ENCODE measurements around the gene GPC6. TPM values are rescaled to one million over a fixed set of nuclear protein-coding genes. Genes with fewer than 3 reads are reported as not detected.

The GPC6 gene
- total RNA-seq, 1 donor from 2014 or later: 42.9 TPM

DNA sequence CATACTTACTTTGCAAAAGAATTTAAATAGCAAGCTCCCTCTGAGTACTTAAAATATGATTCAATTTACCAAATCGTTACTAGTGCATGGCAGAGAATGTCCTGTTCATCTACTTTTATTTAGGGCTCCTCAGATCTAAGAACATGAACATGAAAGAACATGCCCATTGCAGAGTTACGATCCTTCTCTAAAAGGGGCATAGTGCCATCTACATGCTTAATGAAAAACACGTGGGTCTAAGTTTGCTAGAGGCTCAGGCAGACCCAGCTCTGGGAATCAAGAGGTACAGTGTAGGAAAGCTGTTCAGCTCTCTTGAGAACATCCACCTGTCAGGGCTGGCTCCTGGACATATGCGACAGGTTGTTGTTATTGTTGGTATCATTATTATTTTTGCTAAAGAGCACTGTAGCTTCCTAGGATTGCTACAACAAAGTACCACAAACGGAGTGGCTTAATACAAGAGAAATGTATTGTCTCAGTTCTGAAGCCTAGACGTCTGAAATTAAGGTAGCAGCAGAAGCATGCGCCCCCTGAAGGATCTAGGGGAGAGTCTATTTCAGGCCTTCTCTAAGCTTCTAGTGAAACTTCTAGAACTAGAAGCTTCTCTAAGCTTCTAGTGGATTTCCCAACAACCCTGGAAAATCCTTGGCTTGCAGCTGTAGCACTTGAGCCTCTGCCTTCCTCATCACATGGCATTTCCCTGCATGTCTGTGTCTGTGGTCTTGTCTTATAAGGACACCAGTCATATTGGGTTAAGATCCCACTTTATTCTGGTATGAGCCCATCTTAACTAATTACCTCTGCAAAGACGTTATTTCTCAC is 1119.0 kb downstream of the GPC6 start:
- Mint-ChIP-seq H3K27ac (no peak overlapping the region), H3K36me3 (no peaks in the 10 kb centered on the region), H3K4me3 (no peak overlapping the region), H3K4me1 (peaks cover 31% of the 10 kb centered on the region), H3K9me3 (no peaks in the 10 kb centered on the region), H3K27me3 (ENCODE audit: insufficient read depth, low read depth) (peaks cover 2% of the 10 kb centered on the region)
- H3K9me3 ChIP-seq (ENCODE audit: low read depth): no peaks in the 10 kb centered on the region
- H2AFZ ChIP-seq (replicated peaks): no peak overlapping the region
- H3K27me3 ChIP-seq: no peaks in the 10 kb centered on the region
- no peaks in the 10 kb centered on the region for H4K20me1 ChIP-seq (ENCODE audit: low read depth)
- peaks cover 10% of the 10 kb centered on the region for H3K4me1 ChIP-seq
- TF ChIP-seq EZH2 (IDR thresholded peaks at IDR 0.05) (no peak), CTCF (IDR thresholded peaks at IDR 0.05) (no peak), EZH2phosphoT487 (IDR thresholded peaks at IDR 0.05) (no peak)
- H3K4me3 ChIP-seq: no peak overlapping the region
- H3K9ac ChIP-seq: no peak overlapping the region
- no peak for DNase-seq (ENCODE audit: low spot score)
- H3K79me2 ChIP-seq (ENCODE audit: low read depth): no peaks in the 10 kb centered on the region
- H3F3A ChIP-seq (ENCODE audit: low read depth): peaks cover 13% of the 10 kb centered on the region
- H3K27ac ChIP-seq: no peak overlapping the region
- H3K4me2 ChIP-seq: no peak overlapping the region
- H3K36me3 ChIP-seq: no peaks in the 10 kb centered on the region

DNA sequence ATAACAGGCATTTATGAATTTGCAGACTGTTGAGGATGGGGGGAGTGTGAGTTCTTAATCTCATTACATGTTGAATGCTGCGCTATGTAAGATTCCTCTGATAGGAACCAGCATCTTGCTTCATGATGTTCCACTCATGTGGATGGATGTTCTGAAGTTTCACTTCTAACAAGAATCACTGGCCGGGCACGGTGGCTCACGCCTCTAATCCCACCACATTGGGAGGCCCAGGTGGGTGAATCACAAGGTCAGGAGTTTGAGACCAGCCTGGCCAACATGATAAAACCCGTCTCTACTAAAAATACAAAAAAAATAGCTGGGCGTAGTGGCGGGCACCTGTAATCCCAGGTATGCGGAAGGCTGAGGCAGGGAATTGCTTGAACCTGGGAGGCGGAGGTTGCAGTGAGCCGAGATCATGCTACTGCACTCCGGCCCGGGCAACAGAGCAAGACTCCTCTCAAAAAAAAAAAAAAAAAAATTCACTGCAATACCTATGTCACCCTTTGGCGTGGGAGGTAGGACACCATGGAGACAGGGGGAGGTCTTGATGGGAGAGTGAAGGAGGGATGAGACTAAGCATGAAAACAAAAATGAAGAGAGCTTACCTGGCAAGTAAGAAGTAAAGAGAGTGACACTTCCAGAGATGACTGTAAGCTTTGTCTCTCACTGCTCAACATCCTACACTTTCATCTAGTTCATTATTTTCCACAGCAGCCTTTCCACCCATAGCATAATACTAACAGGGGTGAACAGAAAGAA is 1119.8 kb downstream of the GPC6 start:
- Histone ChIP-seq H2AFZ (replicated peaks) (no peak overlapping the region), H3K4me2 (no peak overlapping the region), H3K79me2 (ENCODE audit: low read depth) (no peaks in the 10 kb centered on the region), H3F3A (ENCODE audit: low read depth) (peaks cover 18% of the 10 kb centered on the region), H4K20me1 (ENCODE audit: low read depth) (no peaks in the 10 kb centered on the region), H3K9me3 (ENCODE audit: low read depth) (no peaks in the 10 kb centered on the region), H3K36me3 (no peaks in the 10 kb centered on the region), H3K27me3 (no peaks in the 10 kb centered on the region), H3K9ac (no peak overlapping the region), H3K27ac (no peak overlapping the region), H3K4me3 (no peak overlapping the region), H3K4me1 (peaks cover 18% of the 10 kb centered on the region)
- no peaks in the 10 kb centered on the region for H3K9me3 Mint-ChIP-seq
- no peak for DNase-seq (ENCODE audit: low spot score)
- TF ChIP-seq CTCF (IDR thresholded peaks at IDR 0.05): no peak
- TF ChIP-seq EZH2 (IDR thresholded peaks at IDR 0.05): no peak
- no peak for TF ChIP-seq EZH2phosphoT487 (IDR thresholded peaks at IDR 0.05)
- peaks cover 40% of the 10 kb centered on the region for H3K4me1 Mint-ChIP-seq
- H3K4me3 Mint-ChIP-seq: no peak overlapping the region
- H3K36me3 Mint-ChIP-seq: no peaks in the 10 kb centered on the region
- H3K27me3 Mint-ChIP-seq (ENCODE audit: insufficient read depth, low read depth): peaks cover 2% of the 10 kb centered on the region
- no peak overlapping the region for H3K27ac Mint-ChIP-seq

DNA sequence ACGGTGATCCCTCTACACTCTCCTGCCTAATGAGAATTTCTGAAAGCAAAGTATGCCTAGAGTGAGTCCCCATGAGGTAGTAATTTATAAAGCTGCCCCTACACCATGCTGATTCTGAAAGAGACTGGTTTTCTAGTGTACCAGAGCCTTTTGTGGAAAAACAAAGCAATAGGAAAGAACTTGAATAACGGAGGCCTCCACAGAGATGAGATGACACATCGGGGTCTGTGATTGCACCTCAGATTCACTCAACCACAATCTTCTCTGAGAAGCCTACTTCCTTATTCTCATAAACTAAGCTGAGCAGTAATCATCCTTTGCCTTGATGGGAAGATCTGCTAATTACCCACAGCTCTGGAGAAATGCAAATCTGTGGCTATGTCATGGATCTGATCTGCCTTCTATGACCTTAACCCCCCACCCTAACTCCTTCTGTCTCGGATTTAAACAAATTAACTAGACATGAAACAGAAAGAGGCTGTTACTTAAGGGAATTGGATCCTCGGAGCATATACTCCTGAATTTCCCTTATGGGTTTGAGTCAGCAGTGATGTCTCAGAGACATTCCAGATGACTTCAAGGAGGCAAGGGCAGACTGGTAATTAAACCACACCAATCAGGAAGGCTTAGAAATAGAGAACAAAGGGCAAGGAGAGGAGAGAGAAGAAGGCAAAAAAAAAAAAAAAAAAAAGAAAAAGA is 1124.8 kb downstream of the GPC6 start:
- Histone ChIP-seq H3K4me2 (peak overlapping the region; percentile 13), H3K9me3 (ENCODE audit: low read depth) (no peaks in the 10 kb centered on the region), H3K9ac (no peak overlapping the region), H3K79me2 (ENCODE audit: low read depth) (no peaks in the 10 kb centered on the region), H3K27me3 (no peaks in the 10 kb centered on the region), H2AFZ (replicated peaks) (no peak overlapping the region), H3K36me3 (no peaks in the 10 kb centered on the region), H3F3A (ENCODE audit: low read depth) (peaks cover 7% of the 10 kb centered on the region), H3K27ac (no peak overlapping the region), H3K4me1 (peaks cover 18% of the 10 kb centered on the region), H4K20me1 (ENCODE audit: low read depth) (no peaks in the 10 kb centered on the region), H3K4me3 (no peak overlapping the region)
- no peak for TF ChIP-seq CTCF (IDR thresholded peaks at IDR 0.05)
- no peak for TF ChIP-seq EZH2 (IDR thresholded peaks at IDR 0.05)
- Mint-ChIP-seq H3K27ac (peak overlapping the region; percentile 64), H3K36me3 (peaks cover 1% of the 10 kb centered on the region), H3K27me3 (ENCODE audit: insufficient read depth, low read depth) (no peaks in the 10 kb centered on the region), H3K4me1 (peaks cover 18% of the 10 kb centered on the region), H3K9me3 (peaks cover 2% of the 10 kb centered on the region), H3K4me3 (no peak overlapping the region)
- no peak for DNase-seq (ENCODE audit: low spot score)

Data from neural progenitor cell (in vitro differentiated cells).